ENCODE measurements around the gene MACROD2.

Gene MACROD2

DNA sequence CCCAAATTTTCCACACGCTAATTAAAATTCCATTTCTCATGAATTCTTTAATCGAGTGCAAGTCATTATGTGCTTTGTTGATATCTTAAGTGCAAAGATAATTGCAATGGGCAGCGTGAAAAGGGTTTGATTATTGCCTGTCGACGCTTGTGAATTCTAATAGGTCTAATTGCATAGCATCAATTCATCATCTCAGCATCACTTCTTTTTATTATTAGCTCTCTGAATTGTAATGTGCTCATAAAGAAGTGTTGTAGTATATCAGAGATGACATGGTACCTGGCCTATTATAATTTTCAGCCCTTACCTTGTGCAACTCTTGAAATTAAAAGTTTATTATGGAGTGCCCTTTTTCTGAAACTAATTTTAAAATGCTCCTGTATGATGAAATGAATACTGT lies 1208.9 kb downstream of the MACROD2 start:
- DNase-seq (ENCODE audit: low read depth, low spot score): no peak

GRCh38 chr20:15205028-15205427 lies 1209.7 kb downstream of the MACROD2 start:
- DNase-seq (ENCODE audit: low read depth, low spot score): no peak

DNA sequence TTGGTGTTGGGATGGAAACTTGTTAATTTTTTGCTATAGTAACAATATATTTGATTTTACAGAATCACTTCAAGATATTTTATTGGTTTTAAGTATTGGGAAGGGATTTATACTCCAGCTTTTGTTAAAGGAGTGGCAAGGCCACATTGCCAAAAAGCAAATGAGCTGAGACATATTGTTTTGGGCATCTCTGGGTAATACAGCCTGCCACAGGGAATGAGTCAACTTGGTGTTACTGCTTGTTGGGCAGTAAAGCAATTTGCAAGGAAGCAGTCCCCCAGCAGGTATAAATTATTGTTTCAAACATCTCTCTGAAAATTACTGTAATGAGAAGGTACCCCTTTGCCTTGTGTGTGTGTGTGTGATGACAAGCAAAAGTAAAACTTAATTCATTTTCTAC lies 1210.4 kb downstream of the MACROD2 start:
- no peak for DNase-seq (ENCODE audit: low read depth, low spot score)

GRCh38 chr20:15209537-15209936 lies 1214.2 kb downstream of the MACROD2 start:
- DNase-seq (ENCODE audit: low read depth, low spot score): no peak

GRCh38 chr20:15214051-15214450 lies 1218.7 kb downstream of the MACROD2 start:
- DNase-seq (ENCODE audit: low read depth, low spot score): no peak

DNA sequence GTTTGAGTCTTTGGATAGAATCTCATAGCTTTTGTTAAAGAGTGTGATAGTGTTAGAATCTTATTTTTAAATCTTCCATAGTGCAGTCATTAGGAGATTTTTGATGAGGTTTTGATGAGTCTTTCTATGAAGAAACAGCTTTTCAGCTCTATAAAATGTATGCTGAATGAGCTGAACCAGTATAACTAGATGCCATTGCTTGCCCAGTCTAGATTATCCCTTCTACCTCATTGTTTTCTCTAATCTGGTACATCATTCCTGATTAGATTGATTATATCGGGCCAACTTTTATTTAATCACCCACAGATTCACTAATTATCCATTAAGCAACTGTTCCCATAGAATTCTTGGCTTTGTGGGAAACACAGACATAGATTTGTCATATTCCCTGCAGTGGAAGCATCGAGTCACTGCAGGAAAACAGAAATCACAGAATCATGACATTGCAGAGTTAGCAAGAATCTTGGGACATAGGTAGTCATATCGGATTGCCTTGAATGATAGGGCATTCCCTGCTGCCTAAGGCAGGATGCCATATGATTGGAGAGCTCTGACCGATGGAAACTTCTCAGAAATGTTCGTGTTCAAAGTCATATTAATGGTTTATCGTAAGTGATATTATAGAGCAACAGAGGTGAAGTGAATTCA lies 1224.8 kb downstream of the MACROD2 start:
- no peak for DNase-seq (ENCODE audit: low read depth, low spot score)

GRCh38 chr20:15220778-15221565 lies 1225.7 kb downstream of the MACROD2 start:
- no peak for DNase-seq (ENCODE audit: low read depth, low spot score)

DNA sequence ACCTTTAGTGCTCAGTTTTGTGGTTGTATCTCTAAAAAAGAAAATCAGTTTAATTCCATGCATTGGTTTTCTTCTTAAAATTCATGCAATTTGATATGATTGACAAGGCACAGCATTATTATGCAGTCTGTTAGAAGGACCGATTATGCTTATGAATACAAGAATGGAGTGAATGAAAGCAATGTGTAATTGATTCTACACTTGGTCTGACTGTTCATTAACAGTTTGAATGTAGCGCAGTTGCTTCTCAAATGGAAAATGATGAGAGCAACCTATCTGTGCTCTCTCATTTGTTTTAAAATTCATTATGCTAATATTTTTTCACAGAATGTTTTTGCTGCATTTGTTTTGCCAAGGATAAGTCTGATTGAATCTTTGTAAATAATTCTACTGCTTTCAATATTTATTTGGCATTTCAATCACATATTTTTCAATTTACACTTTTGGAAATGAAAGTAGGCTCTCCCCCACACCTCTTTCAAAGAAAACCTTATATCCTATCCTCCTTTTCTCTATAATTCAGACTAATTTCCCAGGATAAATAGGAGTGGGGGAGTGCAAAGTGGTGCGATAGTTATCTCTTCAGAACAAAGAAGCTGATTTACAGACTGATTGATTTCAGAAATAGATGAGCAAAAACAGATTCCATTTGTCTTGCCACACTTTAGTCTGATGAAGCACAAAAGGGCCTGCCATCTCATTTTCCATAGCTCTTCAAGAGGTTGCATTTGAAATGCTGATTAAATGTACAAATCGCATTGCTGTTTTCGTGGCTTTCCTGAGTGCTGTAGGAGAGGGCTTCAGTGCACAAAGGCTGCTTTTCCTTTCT lies 1227.4 kb downstream of the MACROD2 start:
- no peak for DNase-seq (ENCODE audit: low read depth, low spot score)

GRCh38 chr20:15224199-15224598 lies 1228.9 kb downstream of the MACROD2 start:
- no peak for DNase-seq (ENCODE audit: low read depth, low spot score)

DNA sequence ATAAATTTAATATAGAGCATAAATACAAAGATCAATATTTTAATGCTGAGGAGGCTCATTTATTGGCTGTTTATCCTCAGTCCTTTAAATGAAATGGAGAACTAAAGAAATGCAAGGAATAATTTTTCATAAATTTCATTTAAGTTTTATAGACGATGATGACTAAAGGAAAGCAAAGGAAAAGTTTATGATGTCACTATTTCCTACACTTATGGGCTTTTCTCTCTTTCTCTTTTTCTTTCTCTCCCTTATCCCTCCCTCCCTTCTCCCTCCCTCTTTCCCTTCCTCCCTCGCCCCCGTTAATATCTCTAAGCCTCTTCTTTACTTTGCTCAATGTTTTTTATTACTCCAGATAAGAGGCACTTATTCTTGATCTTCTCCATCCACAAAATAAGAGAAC lies 1231.8 kb downstream of the MACROD2 start:
- DNase-seq (ENCODE audit: low read depth, low spot score): no peak

DNA sequence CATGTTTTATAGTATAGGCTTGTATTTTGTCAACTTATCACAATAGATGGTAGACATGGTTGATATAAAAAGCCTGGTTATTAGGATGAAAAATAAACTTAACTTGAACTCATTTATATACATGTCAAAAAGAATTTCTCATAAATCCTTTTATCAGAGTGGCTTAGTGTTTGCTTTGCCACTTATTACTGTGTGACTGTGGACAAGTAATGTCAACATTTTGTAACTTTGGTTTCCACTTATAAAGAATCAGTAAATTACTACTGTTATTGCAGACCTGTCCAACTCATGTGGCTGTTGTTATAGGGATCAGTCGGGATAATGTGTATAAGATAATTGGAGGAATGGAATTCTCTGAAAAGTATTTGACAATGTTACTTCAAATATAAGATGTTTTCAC lies 1236.9 kb downstream of the MACROD2 start:
- DNase-seq (ENCODE audit: low read depth, low spot score): no peak

DNA sequence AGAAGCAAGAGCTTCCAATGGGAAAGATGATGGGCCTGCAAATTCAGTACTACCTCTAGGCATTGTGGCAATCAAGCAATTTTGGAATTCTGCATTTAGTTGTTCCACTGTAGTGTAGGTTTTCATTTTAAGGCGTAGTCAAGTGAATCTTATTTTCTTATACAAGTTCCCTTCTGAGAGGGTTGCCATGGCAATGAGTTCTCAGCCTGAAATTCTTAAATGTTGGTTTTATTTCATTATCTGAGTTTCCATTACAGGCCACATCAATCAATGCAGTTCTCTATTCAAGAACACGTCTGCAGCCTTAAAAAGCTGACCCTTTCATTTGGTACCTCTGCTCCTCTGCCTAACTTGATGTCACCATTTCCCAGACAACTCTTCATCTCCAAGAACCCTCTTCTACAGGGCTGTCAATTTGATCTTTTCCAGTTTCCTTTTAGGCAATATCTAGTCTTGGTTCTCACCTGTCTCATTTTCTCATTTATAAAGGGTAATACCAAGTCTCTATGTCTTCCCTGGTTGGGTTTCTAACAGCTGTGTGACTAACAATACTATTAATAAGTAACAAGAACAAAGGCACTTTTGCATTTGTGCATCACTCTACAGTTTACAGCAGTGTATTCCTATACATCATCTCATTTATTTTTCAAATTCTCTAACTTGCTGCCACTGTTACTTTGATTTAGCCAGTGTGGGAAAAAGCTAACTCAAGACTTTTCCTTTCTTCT lies 1240.3 kb downstream of the MACROD2 start:
- DNase-seq (ENCODE audit: low read depth, low spot score): no peak

GRCh38 chr20:15236812-15237211 lies 1241.5 kb downstream of the MACROD2 start:
- no peak for DNase-seq (ENCODE audit: low read depth, low spot score)

DNA sequence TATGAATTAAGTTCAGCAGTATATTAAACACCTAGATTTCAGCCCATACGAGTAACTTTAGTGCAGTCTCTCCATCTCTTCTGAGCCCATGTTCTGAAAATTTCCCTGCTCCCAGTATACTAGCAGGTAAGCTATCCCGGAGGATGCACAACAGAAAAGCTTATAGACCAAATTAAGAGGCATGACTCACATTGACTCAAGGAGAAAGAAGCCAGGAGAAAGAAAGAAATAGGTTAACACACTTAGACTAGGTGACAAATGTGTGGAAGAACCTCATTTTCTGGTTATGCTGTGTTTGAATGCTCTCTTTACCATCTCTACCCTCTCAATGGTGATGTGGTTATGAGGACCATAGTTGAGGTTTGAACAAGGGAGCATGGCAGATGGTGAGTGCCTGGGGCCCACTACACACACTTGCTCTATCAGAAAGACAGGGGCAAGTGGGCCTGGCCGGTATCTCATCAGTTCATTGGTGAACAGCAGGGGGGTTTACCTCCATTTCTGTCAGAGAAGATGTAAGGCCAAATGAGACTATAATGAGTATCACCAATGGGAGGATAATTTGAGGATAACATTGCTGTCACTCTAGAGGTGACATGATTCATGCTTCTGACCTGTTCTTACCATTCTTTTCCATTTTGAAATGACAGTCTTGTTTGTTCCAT lies 1244.4 kb downstream of the MACROD2 start:
- no peak for DNase-seq (ENCODE audit: low read depth, low spot score)

DNA sequence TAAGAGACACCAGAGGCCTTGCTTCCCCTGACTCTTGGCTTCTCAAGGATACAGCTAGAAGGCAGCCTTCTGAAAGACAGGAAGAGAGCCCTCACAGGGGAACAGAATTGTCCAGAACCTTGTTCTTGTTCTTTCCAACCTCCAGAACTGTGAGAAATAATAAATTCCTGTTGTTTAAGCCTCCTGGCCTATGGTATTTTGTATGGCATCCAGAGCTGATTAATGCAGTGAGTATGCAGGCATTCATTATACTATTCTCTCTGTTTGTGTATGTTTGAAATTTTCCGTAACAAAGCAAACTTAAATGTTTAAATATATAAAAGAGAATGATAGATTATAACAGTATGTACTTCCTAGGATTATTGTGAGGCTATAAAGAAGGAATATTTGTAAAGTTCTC lies 1245.5 kb downstream of the MACROD2 start:
- no peak for DNase-seq (ENCODE audit: low read depth, low spot score)

DNA sequence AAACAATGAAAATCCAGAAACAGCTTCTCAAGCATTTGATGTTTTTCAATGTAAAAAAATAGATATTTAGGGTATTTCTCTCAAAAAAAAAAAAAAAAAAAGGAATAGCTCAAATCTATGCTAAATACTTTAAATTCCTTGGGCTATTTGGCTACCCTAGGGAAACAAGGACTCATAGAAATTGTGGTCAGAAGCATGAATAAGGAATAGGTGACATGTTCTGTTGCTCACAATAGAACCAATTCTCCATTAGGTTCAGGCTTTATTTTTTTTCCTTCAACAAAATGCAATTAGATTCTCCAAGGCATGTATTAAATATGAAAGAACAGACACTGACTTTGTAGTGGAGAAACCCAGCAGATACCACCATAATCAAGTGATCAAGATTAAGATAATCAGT lies 1246.4 kb downstream of the MACROD2 start:
- no peak for DNase-seq (ENCODE audit: low read depth, low spot score)

DNA sequence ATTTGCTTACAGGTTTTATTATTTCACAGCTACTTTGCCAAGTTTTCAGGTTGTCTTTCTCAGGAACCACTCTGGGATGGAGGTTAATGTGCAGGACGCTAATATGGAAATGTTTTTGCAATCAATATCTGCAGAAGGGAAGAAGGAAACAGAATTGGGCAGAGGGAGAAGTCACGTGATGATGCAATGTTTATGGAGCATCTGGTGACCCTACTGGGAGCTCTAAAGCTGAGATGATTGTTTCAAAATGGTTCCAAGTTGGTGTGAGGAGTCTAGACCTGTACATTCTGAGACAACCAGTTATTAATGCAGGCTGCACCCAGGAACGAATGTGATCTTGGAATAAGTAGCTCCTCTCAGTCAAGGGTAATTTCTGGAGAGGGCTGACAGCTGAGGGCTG lies 1247.5 kb downstream of the MACROD2 start:
- DNase-seq (ENCODE audit: low read depth, low spot score): no peak

GRCh38 chr20:15245896-15246295 lies 1250.6 kb downstream of the MACROD2 start:
- no peak for DNase-seq (ENCODE audit: low read depth, low spot score)

GRCh38 chr20:15248618-15249395 lies 1253.5 kb downstream of the MACROD2 start:
- no peak for DNase-seq (ENCODE audit: low read depth, low spot score)

GRCh38 chr20:15251171-15251570 lies 1255.9 kb downstream of the MACROD2 start:
- DNase-seq (ENCODE audit: low read depth, low spot score): no peak
